BLaER1 treated with 17β-estradiol and CSF1 and Interleukin-3, amounts not matched to agents 10 nM and 100 nM (cell line): ENCODE measurements around the gene VILL.

ENCODE experiments used
- H3K27ac ChIP-seq, 11 experiments: shearing (Covaris generic); formaldehyde crosslinking; 2 replicates each; pipeline ENCODE4 v1.8.1; 2022
- H3K27me3 ChIP-seq, 11 experiments: shearing (Covaris generic); formaldehyde crosslinking; 2 replicates each; pipeline ENCODE4 v1.8.1; 2022
- H3K36me3 ChIP-seq, 11 experiments: shearing (Covaris generic); formaldehyde crosslinking; 2 replicates each; pipeline ENCODE4 v1.8.1; 2022
- H3K4me1 ChIP-seq, 10 experiments: shearing (Covaris generic); formaldehyde crosslinking; 2 replicates each; pipeline ENCODE4 v1.8.1; 2022
- H3K4me2 ChIP-seq, 11 experiments: shearing (Covaris generic); formaldehyde crosslinking; 2 replicates each; pipeline ENCODE4 v1.8.1; 2022
- H3K4me3 ChIP-seq, 10 experiments: shearing (Covaris generic); formaldehyde crosslinking; 2 replicates each; pipeline ENCODE4 v1.8.1; 2022
- H3K9ac ChIP-seq, 11 experiments: shearing (Covaris generic); formaldehyde crosslinking; 2 replicates each; pipeline ENCODE4 v1.8.1; 2022
- H3K9me3 ChIP-seq, 11 experiments: shearing (Covaris generic); formaldehyde crosslinking; replicated peaks in 1 of 11; 2 replicates each; pipeline ENCODE4 v1.8.1; 2022
- H4K20me1 ChIP-seq, 11 experiments: shearing (Covaris generic); formaldehyde crosslinking; 2 replicates each; pipeline ENCODE4 v1.8.1; 2022
- Cebpa-rat ChIP-seq, 11 experiments: shearing (Covaris generic); IDR thresholded peaks; 2 replicates each; pipeline ENCODE4 v1.8.1; 2022

Gene VILL

GRCh38 chr3:38003817-38004414 lies 13.3 kb downstream of the VILL start:
- H3K36me3 ChIP-seq = peaks cover 32 to 87% (median 74%) of the 10 kb centered on the region in 11 experiments
- H3K9ac ChIP-seq = peak overlapping the region in 1 of 11 experiments; percentile 40; a peak in 2 of 22 replicates
- H4K20me1 ChIP-seq = peaks cover 0 to 70% (median 20%) of the 10 kb centered on the region in 11 experiments; a peak in 17 of 22 replicates
- TF ChIP-seq Cebpa-rat (IDR thresholded peaks at IDR 0.05) = no peak
- no peak overlapping the region; a peak in 1 of 22 replicates for H3K4me2 ChIP-seq
- no peaks in the 10 kb centered on the region for H3K9me3 ChIP-seq
- H3K27me3 ChIP-seq = no peaks in the 10 kb centered on the region
- H3K4me3 ChIP-seq = no peak overlapping the region
- H3K4me1 ChIP-seq = peaks cover 4 to 37% (median 13%) of the 10 kb centered on the region in 10 experiments; a peak in 13 of 20 replicates
- H3K27ac ChIP-seq = peak overlapping the region in 1 of 11 experiments; percentile 41; a peak in 1 of 22 replicates

GRCh38 chr3:38004415-38005075 lies 14.0 kb downstream of the VILL start:
- H3K27ac ChIP-seq = no peak overlapping the region
- no peaks in the 10 kb centered on the region for H3K9me3 ChIP-seq
- H4K20me1 ChIP-seq = peaks cover 0 to 75% (median 20%) of the 10 kb centered on the region in 11 experiments; a peak in 17 of 22 replicates
- no peak for TF ChIP-seq Cebpa-rat (IDR thresholded peaks at IDR 0.05)
- no peak overlapping the region; a peak in 1 of 22 replicates for H3K4me2 ChIP-seq
- no peak overlapping the region for H3K4me3 ChIP-seq
- peaks cover 0 to 33% (median 8%) of the 10 kb centered on the region in 10 experiments; a peak in 11 of 20 replicates for H3K4me1 ChIP-seq
- peaks cover 32 to 90% (median 72%) of the 10 kb centered on the region in 11 experiments for H3K36me3 ChIP-seq
- H3K9ac ChIP-seq = peak overlapping the region in 1 of 11 experiments; percentile 40; a peak in 1 of 22 replicates
- no peaks in the 10 kb centered on the region for H3K27me3 ChIP-seq

GRCh38 chr3:38005076-38006020 lies 14.8 kb downstream of the VILL start:
- no peak overlapping the region for H3K4me2 ChIP-seq
- H3K9me3 ChIP-seq = no peaks in the 10 kb centered on the region
- TF ChIP-seq Cebpa-rat (IDR thresholded peaks at IDR 0.05) = no peak
- H4K20me1 ChIP-seq = peaks cover 0 to 77% (median 20%) of the 10 kb centered on the region in 11 experiments; a peak in 17 of 22 replicates
- H3K27ac ChIP-seq = no peak overlapping the region
- H3K9ac ChIP-seq = no peak overlapping the region
- H3K4me3 ChIP-seq = no peak overlapping the region
- H3K36me3 ChIP-seq = peaks cover 32 to 83% (median 64%) of the 10 kb centered on the region in 11 experiments
- peaks cover 0 to 25% (median 8%) of the 10 kb centered on the region in 10 experiments; a peak in 11 of 20 replicates for H3K4me1 ChIP-seq
- H3K27me3 ChIP-seq = no peaks in the 10 kb centered on the region

GRCh38 chr3:38006031-38006430 lies 15.4 kb downstream of the VILL start:
- Histone ChIP-seq H3K36me3 (peaks cover 32 to 76% (median 58%) of the 10 kb centered on the region in 11 experiments), H3K27ac (no peak overlapping the region), H3K27me3 (no peaks in the 10 kb centered on the region), H3K9ac (no peak overlapping the region), H3K4me1 (peaks cover 0 to 20% (median 6%) of the 10 kb centered on the region in 10 experiments; a peak in 11 of 20 replicates), H3K9me3 (no peaks in the 10 kb centered on the region), H3K4me2 (no peak overlapping the region), H3K4me3 (no peak overlapping the region), H4K20me1 (peaks cover 0 to 80% (median 20%) of the 10 kb centered on the region in 11 experiments; a peak in 17 of 22 replicates)
- no peak for TF ChIP-seq Cebpa-rat (IDR thresholded peaks at IDR 0.05)

GRCh38 chr3:38006445-38006995 lies 15.9 kb downstream of the VILL start:
- Histone ChIP-seq H3K27me3 (no peaks in the 10 kb centered on the region), H3K4me1 (peaks cover 0 to 20% (median 7%) of the 10 kb centered on the region in 10 experiments; a peak in 11 of 20 replicates), H3K9ac (no peak overlapping the region), H3K9me3 (no peaks in the 10 kb centered on the region), H3K36me3 (peaks cover 31 to 71% (median 53%) of the 10 kb centered on the region in 11 experiments), H3K4me2 (no peak overlapping the region), H3K4me3 (no peak overlapping the region), H4K20me1 (peaks cover 0 to 80% (median 20%) of the 10 kb centered on the region in 11 experiments; a peak in 17 of 22 replicates), H3K27ac (no peak overlapping the region)
- no peak for TF ChIP-seq Cebpa-rat (IDR thresholded peaks at IDR 0.05)

- no peak for TF ChIP-seq Cebpa-rat (IDR thresholded peaks at IDR 0.05)
These were observed 17.1 kb downstream of the VILL start for GRCh38 chr3:38007754-38008090.

GRCh38 chr3:38008191-38008701 lies 17.7 kb downstream of the VILL start:
- no peak overlapping the region for H3K4me2 ChIP-seq
- H3K27me3 ChIP-seq = no peaks in the 10 kb centered on the region
- H3K9me3 ChIP-seq = no peaks in the 10 kb centered on the region
- H3K36me3 ChIP-seq = peaks cover 24 to 56% (median 36%) of the 10 kb centered on the region in 11 experiments
- H3K9ac ChIP-seq = peak overlapping the region in 1 of 11 experiments; percentile 5; a peak in 1 of 22 replicates
- no peak for TF ChIP-seq Cebpa-rat (IDR thresholded peaks at IDR 0.05)
- H3K4me1 ChIP-seq = peaks cover 0 to 13% (median 3%) of the 10 kb centered on the region in 10 experiments; a peak in 10 of 20 replicates
- H3K4me3 ChIP-seq = no peak overlapping the region
- H4K20me1 ChIP-seq = peaks cover 0 to 64% (median 20%) of the 10 kb centered on the region in 11 experiments; a peak in 17 of 22 replicates
- H3K27ac ChIP-seq = no peak overlapping the region

More at GRCh38 chr3:38007754-38008090, 17.1 kb downstream of the VILL start:
- H3K4me2 ChIP-seq = no peak overlapping the region
- no peaks in the 10 kb centered on the region for H3K9me3 ChIP-seq
- peaks cover 0 to 69% (median 20%) of the 10 kb centered on the region in 11 experiments; a peak in 17 of 22 replicates for H4K20me1 ChIP-seq
- H3K4me3 ChIP-seq = no peak overlapping the region
- H3K4me1 ChIP-seq = peaks cover 0 to 18% (median 7%) of the 10 kb centered on the region in 10 experiments; a peak in 11 of 20 replicates
- H3K27ac ChIP-seq = no peak overlapping the region
- H3K36me3 ChIP-seq = peaks cover 24 to 59% (median 41%) of the 10 kb centered on the region in 11 experiments
- H3K27me3 ChIP-seq = no peaks in the 10 kb centered on the region
- H3K9ac ChIP-seq = no peak overlapping the region
